Skeletal muscle cell (primary cell): ENCODE data around the gene FEM1B.

Source experiments
- DNase-seq: peaks from one replicate; pipeline ENCODE4 v3.0.0-alpha.2; 2010; ENCODE audit warnings: low read depth
- H3K4me3 ChIP-seq: 2 replicates; pipeline ENCODE4 v1.5.1; 2011; ENCODE audit warnings: low read depth, mild to moderate bottlenecking, control low read depth, low read length, moderate library complexity

Gene FEM1B

GRCh38 chr15:68316061-68316804 is 38.7 kb downstream of the FEM1B start:
- no peak overlapping the region for H3K4me3 ChIP-seq
- no peak for DNase-seq

- no peak overlapping the region for H3K4me3 ChIP-seq
- DNase-seq = no peak
Observed at GRCh38 chr15:68317281-68318007, 39.9 kb downstream of the FEM1B start.

- no peak overlapping the region for H3K4me3 ChIP-seq
Observed at GRCh38 chr15:68318008-68318835, 40.7 kb downstream of the FEM1B start.

GRCh38 chr15:68318931-68319909 is 41.7 kb downstream of the FEM1B start:
- no peak for DNase-seq
- no peak overlapping the region for H3K4me3 ChIP-seq

More at GRCh38 chr15:68318008-68318835, 40.7 kb downstream of the FEM1B start:
- DNase-seq = no peak

GRCh38 chr15:68319997-68320396 is 42.5 kb downstream of the FEM1B start:
- DNase-seq = no peak
- no peak overlapping the region for H3K4me3 ChIP-seq

GRCh38 chr15:68321229-68321628 is 43.7 kb downstream of the FEM1B start:
- no peak for DNase-seq
- no peak overlapping the region for H3K4me3 ChIP-seq

- no peak overlapping the region for H3K4me3 ChIP-seq
- DNase-seq = no peak
Observed at GRCh38 chr15:68322796-68323195, 45.3 kb downstream of the FEM1B start.

- H3K4me3 ChIP-seq = no peak overlapping the region
- no peak for DNase-seq
Observed at GRCh38 chr15:68325726-68326125, 48.2 kb downstream of the FEM1B start.

GRCh38 chr15:68326711-68327354 is 49.3 kb downstream of the FEM1B start:
- no peak for DNase-seq

GRCh38 chr15:68328443-68328842 is 50.9 kb downstream of the FEM1B start:
- H3K4me3 ChIP-seq = no peak overlapping the region
- DNase-seq = no peak

More at GRCh38 chr15:68326711-68327354, 49.3 kb downstream of the FEM1B start:
- no peak overlapping the region for H3K4me3 ChIP-seq

GRCh38 chr15:68328964-68329363 is 51.4 kb downstream of the FEM1B start:
- no peak for DNase-seq
- no peak overlapping the region for H3K4me3 ChIP-seq

- no peak overlapping the region for H3K4me3 ChIP-seq
- DNase-seq = no peak
Observed at GRCh38 chr15:68330416-68330815, 52.9 kb downstream of the FEM1B start.

- DNase-seq = no peak
- H3K4me3 ChIP-seq = no peak overlapping the region
Observed at GRCh38 chr15:68330901-68331300, 53.4 kb downstream of the FEM1B start.

- H3K4me3 ChIP-seq = no peak overlapping the region
- DNase-seq = no peak
Observed at GRCh38 chr15:68332266-68332665, 54.7 kb downstream of the FEM1B start.

- DNase-seq = no peak
- no peak overlapping the region for H3K4me3 ChIP-seq
Observed at GRCh38 chr15:68333775-68334470, 56.4 kb downstream of the FEM1B start.

GRCh38 chr15:68334661-68335124 is 57.1 kb downstream of the FEM1B start:
- no peak for DNase-seq
- no peak overlapping the region for H3K4me3 ChIP-seq

- no peak overlapping the region for H3K4me3 ChIP-seq
- no peak for DNase-seq
Observed at GRCh38 chr15:68335251-68335650, 57.7 kb downstream of the FEM1B start.

GRCh38 chr15:68335655-68336054 is 58.1 kb downstream of the FEM1B start:
- DNase-seq = no peak
- H3K4me3 ChIP-seq = no peak overlapping the region
